Right lung (tissue), 5 donors: ENCODE measurements around the gene TAPBP. TPM values are rescaled to one million over a fixed set of nuclear protein-coding genes. Genes with fewer than 3 reads are reported as not detected.
"Not testable (repeated sequence)": the region's sequence is repeated elsewhere in the genome, so short reads cannot be mapped to it uniquely, and the experiment has no call there.

Experiments used
- DNase-seq, 2 donors: peaks; one replicate each; pipeline ENCODE4 v3.0.0-alpha.2; 2013
- polyA plus RNA-seq, 5 donors: library from polyadenylated mRNA; unstranded; fragments of 120-200 nt; gene quantifications; one replicate each; pipeline versions ENCODE4 v1.2.1 to v1.2.3, GENCODE V29; 2013; ENCODE audit warnings: inconsistent platforms in 1 of 5, low replicate concordance in 1 of 5; ENCODE audit not compliant: insufficient read length in 5 of 5, insufficient read depth in 1 of 5

Gene TAPBP
- polyA plus RNA-seq, 5 donors, result 34.2 to 59.4 (median 43.6) TPM

- no peak for DNase-seq
Measured at GRCh38 chr6:33277663-33278391, 36.1 kb downstream of the TAPBP start.

- peak; percentile 44 to 67 for DNase-seq
Measured at GRCh38 chr6:33276864-33277662, 36.8 kb downstream of the TAPBP start, which contains the start of gene B3GALT4. B3GALT4 (plus strand) TSS chr6:33277123; CDS start chr6:33277420, 297 bp downstream.

- DNase-seq, result no peak
Measured at GRCh38 chr6:33276581-33276863, 37.4 kb downstream of the TAPBP start.

GRCh38 chr6:33275795-33276580 lies 37.9 kb downstream of the TAPBP start:
- DNase-seq, result not testable (repeated sequence)

GRCh38 chr6:33273924-33274902 lies 39.7 kb downstream of the TAPBP start:
- DNase-seq, result no peak

- DNase-seq, result no peak
Measured at GRCh38 chr6:33273129-33273923, 40.6 kb downstream of the TAPBP start.

- no peak for DNase-seq
Measured at GRCh38 chr6:33272275-33273128, 41.4 kb downstream of the TAPBP start.

- peak; percentile 96 to 97 for DNase-seq
Measured at GRCh38 chr6:33271468-33272274, 42.2 kb downstream of the TAPBP start, which contains the start of the genes RPS18 and VPS52. RPS18 (plus strand) TSS chr6:33272075; CDS start chr6:33272120, 45 bp downstream. VPS52 (minus strand) TSS chr6:33271876; CDS start chr6:33271675, 201 bp downstream.

- DNase-seq, result no peak
Measured at GRCh38 chr6:33271117-33271467, 42.8 kb downstream of the TAPBP start.

- no peak for DNase-seq
Measured at GRCh38 chr6:33264015-33264414, 49.9 kb downstream of the TAPBP start.

- DNase-seq, result not testable (repeated sequence)
Measured at GRCh38 chr6:33262490-33262889, 51.4 kb downstream of the TAPBP start.

GRCh38 chr6:33259032-33259431 lies 54.8 kb downstream of the TAPBP start:
- DNase-seq, result no peak

GRCh38 chr6:33254591-33254990 lies 59.3 kb downstream of the TAPBP start:
- no peak for DNase-seq

- DNase-seq, result no peak
Measured at GRCh38 chr6:33252759-33253158, 61.1 kb downstream of the TAPBP start.

GRCh38 chr6:33251395-33252012 lies 62.4 kb downstream of the TAPBP start:
- no peak for DNase-seq

GRCh38 chr6:33250731-33251130 lies 63.1 kb downstream of the TAPBP start:
- no peak for DNase-seq

GRCh38 chr6:33249732-33250630 lies 63.9 kb downstream of the TAPBP start:
- peak in 1 of 2 donors; percentile 3 for DNase-seq
